Lung (tissue), 12 donors: Measurements from ENCODE around the gene LRP3. TPM values are rescaled to one million over a fixed set of nuclear protein-coding genes. Genes with fewer than 3 reads are reported as not detected.
A peak's percentile ranks its signal among the peaks of the same experiment; 100 is the strongest.

ENCODE experiments used
- ATAC-seq: fragments of 200-7000 bp; cut with Tn5 transposase; one replicate; pipeline ENCODE4 v1.9.1; 2020; ENCODE audit warnings: moderate number of reproducible peaks; ENCODE audit not compliant: insufficient read depth, low FRiP score
- DNase-seq, 3 donors: peaks; one replicate each; pipeline ENCODE4 v3.0.0-alpha.2; 2013 to 2017
- H3K27ac ChIP-seq, 2 donors: one replicate each; pipeline ENCODE4 v1.5.1; 2013; ENCODE audit warnings: mild to moderate bottlenecking in 2 of 2, moderate library complexity in 2 of 2, control low read depth in 1 of 2, inconsistent platforms in 1 of 2, low read depth in 1 of 2, low read length in 1 of 2
- H3K27me3 ChIP-seq, 3 donors: one replicate each; pipeline ENCODE4 v1.5.1; 2013; ENCODE audit warnings: low read length in 2 of 3; ENCODE audit not compliant: control insufficient read depth in 3 of 3, insufficient read depth in 3 of 3
- H3K36me3 ChIP-seq, 4 donors: one replicate each; pipeline ENCODE4 v1.5.1; 2013; ENCODE audit warnings: low read length in 4 of 4, mild to moderate bottlenecking in 1 of 4, moderate library complexity in 1 of 4; ENCODE audit not compliant: control insufficient read depth in 4 of 4, insufficient read depth in 4 of 4
- H3K4me1 ChIP-seq, 5 donors: one replicate each; pipeline ENCODE4 v1.5.1; 2013; ENCODE audit warnings: low read length in 5 of 5, mild to moderate bottlenecking in 2 of 5, moderate library complexity in 1 of 5; ENCODE audit not compliant: control insufficient read depth in 5 of 5, insufficient read depth in 5 of 5
- H3K4me3 ChIP-seq: one replicate; pipeline ENCODE4 v1.5.1; 2013; ENCODE audit warnings: mild to moderate bottlenecking, control low read depth, moderate library complexity
- H3K9ac ChIP-seq, 2 donors: one replicate each; pipeline ENCODE4 v1.5.1; 2013; ENCODE audit warnings: low read length in 2 of 2, control low read depth in 1 of 2; ENCODE audit not compliant: insufficient read depth in 1 of 2
- H3K9me3 ChIP-seq, 4 donors: one replicate each; pipeline ENCODE4 v1.5.1; 2013; ENCODE audit warnings: low read length in 3 of 4, mild to moderate bottlenecking in 1 of 4, moderate library complexity in 1 of 4; ENCODE audit not compliant: control insufficient read depth in 4 of 4, insufficient read depth in 3 of 4
- CTCF ChIP-seq: IDR thresholded peaks from 2 replicates; pipeline ENCODE4 v1.5.1; 2012; ENCODE audit warnings: mild to moderate bottlenecking; ENCODE audit errors: control extremely low read depth, extremely low read depth
- WGBS, 2 donors: extraction: QIAGEN DNeasy Blood & Tissue Kit; methylation state at CpG; one replicate each; pipeline ENCODE4 v1.1.7; 2013; 5-methylcytosine and 5-hydroxymethylcytosine counted together
- polyA plus RNA-seq, 2 donors: library from polyadenylated mRNA; stranded (reverse); fragments of 200-250 nt; gene quantifications; one replicate each; pipeline ENCODE4 v1.2.1, GENCODE V29; 2013
- total RNA-seq, 2 donors: library from RNA; depleted of rRNA in 1 of 2; stranded (reverse); fragments of >200 nt in 1 of 2; gene quantifications; one replicate each; pipeline ENCODE4 v1.2.1, GENCODE V29; 2014 to 2021
- donor health status: control.
- donor health status: control.
- donor health status: Bipolar disorder and iron deficiency.
- donor health status: healthy.
- donor health status: DM: yes; HTN: yes; CAD: no.

The LRP3 gene
- total and polyA plus RNA-seq, 4 donors, result 10.6 to 18.2 (median 14.6) TPM

- H3K9ac ChIP-seq, result no peak overlapping the region
- TF ChIP-seq CTCF, result no peak
- no peak overlapping the region for H3K27ac ChIP-seq
- DNase-seq (no peak), ATAC-seq (no peak)
- WGBS, 2 donors, result 70 to 74% methylated on average over 7 of the region's 7 CpGs
- H3K36me3 ChIP-seq, result peaks cover 0 to 1% (median 0%) of the 10 kb centered on the region in 4 donors
- peaks cover 0 to 10% (median 6%) of the 10 kb centered on the region in 5 donors for H3K4me1 ChIP-seq
- H3K4me3 ChIP-seq, result no peak overlapping the region
- no peaks in the 10 kb centered on the region for H3K27me3 ChIP-seq
- no peaks in the 10 kb centered on the region for H3K9me3 ChIP-seq
These were observed 2.1 kb upstream of the LRP3 start for GRCh38 chr19:33192010-33192409.

- no peak overlapping the region for H3K9ac ChIP-seq
- peaks cover 0 to 12% (median 3%) of the 10 kb centered on the region in 4 donors for H3K36me3 ChIP-seq
- 83 to 86% methylated on average over 8 of the region's 8 CpGs for whole genome bisulfite sequencing, 2 donors
- H3K4me3 ChIP-seq, result no peak overlapping the region
- DNase-seq (no peak), ATAC-seq (no peak)
- no peaks in the 10 kb centered on the region for H3K27me3 ChIP-seq
- no peak for TF ChIP-seq CTCF
- no peak overlapping the region for H3K27ac ChIP-seq
- peaks cover 0 to 10% (median 6%) of the 10 kb centered on the region in 5 donors for H3K4me1 ChIP-seq
- H3K9me3 ChIP-seq, result no peaks in the 10 kb centered on the region
These were observed 763 bp upstream of the LRP3 start for GRCh38 chr19:33193269-33193864.

- Histone ChIP-seq H3K4me3 (peak overlapping the region; percentile 56), H3K27ac (no peak overlapping the region), H3K4me1 (peaks cover 0 to 10% (median 6%) of the 10 kb centered on the region in 5 donors), H3K27me3 (no peaks in the 10 kb centered on the region), H3K9me3 (no peaks in the 10 kb centered on the region), H3K36me3 (peaks cover 0 to 15% (median 4%) of the 10 kb centered on the region in 4 donors), H3K9ac (no peak overlapping the region)
- 0 to 1% methylated on average over 17 to 57 of the region's 57 CpGs for WGBS, 2 donors
- ATAC-seq (peak; percentile 20), DNase-seq (peak in 2 of 3 donors; percentile 1 to 7)
- TF ChIP-seq CTCF, result no peak
These were observed 379 bp downstream of the LRP3 start for GRCh38 chr19:33194532-33194885.
